ENCODE results near the gene ZC3H4. TPM values are rescaled to one million over a fixed set of nuclear protein-coding genes. Genes with fewer than 3 reads are reported as not detected.

The ZC3H4 gene
- total RNA-seq, 1 experiment from 2014 or later: 105 TPM

GRCh38 chr19:47125669-47125938 is 12.0 kb upstream of the ZC3H4 start:
- H3K9me3 Mint-ChIP-seq: peaks cover 3 to 4% of the 10 kb centered on the region in 2 experiments; a peak in 3 of 5 replicates
- Histone ChIP-seq H4K20me1 (ENCODE audit: control insufficient read depth, insufficient read depth, insufficient read length) (no peaks in the 10 kb centered on the region), H2BK12ac (ENCODE audit: insufficient read length, low read depth, low read length) (no peak overlapping the region), H3K18ac (ENCODE audit: insufficient read length, low read depth, low read length) (no peak overlapping the region), H4K91ac (ENCODE audit: insufficient read length, low read depth, low read length) (no peak overlapping the region), H3K4me2 (ENCODE audit: insufficient read depth, insufficient read length, low read length) (no peak overlapping the region), H4K5ac (ENCODE audit: insufficient read length, low read depth, low read length) (no peak overlapping the region), H3K23me2 (ENCODE audit: insufficient read length, low read depth, low read length, poor library complexity, severe bottlenecking) (no peaks in the 10 kb centered on the region), H3K23ac (ENCODE audit: insufficient read length, low read depth, low read length) (no peak overlapping the region), H3K79me1 (ENCODE audit: insufficient read depth, low read depth, low read length, poor library complexity, severe bottlenecking) (no peaks in the 10 kb centered on the region), H2BK15ac (ENCODE audit: low read depth, low read length) (no peak overlapping the region), H2AFZ (ENCODE audit: low read length) (no peak overlapping the region), H3K4ac (ENCODE audit: low read depth, low read length) (no peak overlapping the region), H3T11ph (ENCODE audit: low read length) (no peak overlapping the region), H3K9ac (ENCODE audit: extremely low read depth, insufficient read length, low read length) (no peak overlapping the region), H2AK5ac (ENCODE audit: insufficient read length, low read length) (no peak overlapping the region), H3K27ac (ENCODE audit: insufficient read length, low read depth, low read length) (no peak overlapping the region), H3K4me1 (ENCODE audit: insufficient read depth, low read length) (no peaks in the 10 kb centered on the region), H2BK20ac (ENCODE audit: low read depth, low read length, poor library complexity, severe bottlenecking) (no peak overlapping the region), H2BK5ac (ENCODE audit: insufficient read length, low read length) (no peak overlapping the region), H3K79me2 (ENCODE audit: insufficient read depth, low read length) (no peaks in the 10 kb centered on the region), H2BK120ac (ENCODE audit: low read depth, low read length, poor library complexity, severe bottlenecking) (no peak overlapping the region), H3K14ac (ENCODE audit: insufficient read depth, low read length) (no peak overlapping the region), H4K8ac (replicated peaks; ENCODE audit: insufficient read length, low read depth, low read length) (no peak overlapping the region), H3K56ac (ENCODE audit: insufficient read length, low read depth, low read length) (no peak overlapping the region), H3K27me3 (ENCODE audit: insufficient read depth, low read length) (no peaks in the 10 kb centered on the region), H3K9me3 (ENCODE audit: control insufficient read depth, low read depth, low read length) (no peaks in the 10 kb centered on the region)
- TF ChIP-seq CTCF (conservative IDR thresholded peaks at IDR 0.05): no peak
- H3K36me3 Mint-ChIP-seq (ENCODE audit: insufficient read depth in 1 of 3, low read depth in 3 of 3): peaks cover 0 to 3% (median under 1%) of the 10 kb centered on the region in 3 experiments; a peak in 1 of 7 replicates
- H3K4me1 Mint-ChIP-seq: peaks cover 9 to 15% of the 10 kb centered on the region in 2 experiments
- no peak for DNase-seq
- H3K4me3 Mint-ChIP-seq: no peak overlapping the region
- no peak overlapping the region for H3K27ac Mint-ChIP-seq
- H3K27me3 Mint-ChIP-seq (ENCODE audit: low read depth): no peaks in the 10 kb centered on the region; the same call in 1 of the 2 replicates

All from H9 (cell line).